GM11168 (cell line): ENCODE results near the gene DISC1.

Experiments used
- in situ Hi-C: fragments of 300-500 bp; cut with MboI; formaldehyde crosslinking; loops from one replicate; pipeline ENCODE4 v1.12.0; 2022; ENCODE audit warnings: low sequenced_read_pairs; ENCODE audit not compliant: unreplicated experiment

DISC1 gene

GRCh38 chr1:231694075-231694431, 67.5 kb downstream of the DISC1 start:
- in situ Hi-C loops, result no loop called here

DNA sequence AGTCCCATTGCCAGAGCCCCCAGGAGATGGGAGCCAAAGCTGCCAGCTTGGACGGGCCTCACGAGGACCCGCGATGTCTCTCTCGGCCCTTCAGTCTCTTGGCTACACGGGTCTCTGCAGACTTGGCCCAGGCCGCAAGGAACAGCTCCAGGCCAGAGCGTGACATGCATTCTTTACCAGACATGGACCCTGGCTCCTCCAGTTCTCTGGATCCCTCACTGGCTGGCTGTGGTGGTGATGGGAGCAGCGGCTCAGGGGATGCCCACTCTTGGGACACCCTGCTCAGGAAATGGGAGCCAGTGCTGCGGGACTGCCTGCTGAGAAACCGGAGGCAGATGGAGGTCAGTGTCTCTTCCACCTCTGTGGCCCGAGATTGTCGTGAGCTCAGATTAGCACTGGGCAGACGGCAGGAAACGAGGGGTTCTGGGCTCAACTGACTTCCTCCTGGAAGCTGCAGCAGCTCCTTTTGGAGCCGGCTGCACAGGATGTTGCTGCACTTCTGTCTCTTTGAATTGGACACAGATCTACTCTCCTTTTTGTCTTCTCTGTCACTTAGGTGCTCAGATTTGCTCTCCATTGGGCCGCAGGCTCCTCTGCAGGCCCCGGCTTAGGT, 68.0 kb downstream of the DISC1 start:
- in situ Hi-C loops, result no loop called here

DNA sequence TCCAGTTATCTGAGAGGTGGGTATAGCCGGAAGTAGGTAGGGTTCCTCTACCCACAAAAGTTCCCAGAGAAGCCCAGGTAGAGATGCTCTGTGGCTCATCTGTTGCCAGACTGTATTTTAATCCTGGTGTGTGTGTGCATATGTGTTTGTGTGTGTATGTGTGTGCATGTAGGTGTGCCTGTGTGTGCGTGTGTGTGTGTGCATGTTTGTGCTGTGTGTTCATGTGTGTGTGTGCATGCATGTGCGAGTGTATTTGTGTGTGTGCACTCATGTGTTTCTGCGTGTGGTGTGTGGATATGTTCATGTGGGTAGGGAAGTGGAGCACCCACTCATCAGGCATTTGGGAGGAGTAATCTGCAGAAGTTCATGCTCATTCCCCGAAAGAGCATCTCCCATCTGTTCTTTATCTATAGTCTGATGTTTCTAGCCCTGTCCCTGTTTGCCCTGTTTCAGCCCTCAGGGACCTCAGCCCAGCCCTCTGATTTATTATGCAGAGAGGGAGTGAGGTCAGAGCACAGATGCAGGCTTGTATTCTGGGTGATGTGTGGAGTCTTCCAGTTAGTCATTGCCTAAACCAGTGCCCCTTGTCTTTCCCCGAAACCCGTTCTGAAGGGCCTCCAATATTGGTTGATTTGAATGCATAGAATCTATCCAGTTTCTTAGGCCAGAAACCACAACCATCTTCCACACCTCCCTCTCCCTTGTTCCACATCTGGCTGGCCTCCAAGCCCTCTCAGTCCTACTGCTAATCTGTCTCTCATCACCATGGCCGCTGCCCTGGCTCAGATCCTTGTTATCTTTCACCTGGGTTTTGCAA, 69.1 kb downstream of the DISC1 start:
- in situ Hi-C loops, result no loop called here

- in situ Hi-C loops, result no loop called here
Measured at GRCh38 chr1:231699784-231700183, 73.2 kb downstream of the DISC1 start.

- in situ Hi-C loops, result no loop called here
Measured at GRCh38 chr1:231701306-231701705, 74.7 kb downstream of the DISC1 start.

DNA sequence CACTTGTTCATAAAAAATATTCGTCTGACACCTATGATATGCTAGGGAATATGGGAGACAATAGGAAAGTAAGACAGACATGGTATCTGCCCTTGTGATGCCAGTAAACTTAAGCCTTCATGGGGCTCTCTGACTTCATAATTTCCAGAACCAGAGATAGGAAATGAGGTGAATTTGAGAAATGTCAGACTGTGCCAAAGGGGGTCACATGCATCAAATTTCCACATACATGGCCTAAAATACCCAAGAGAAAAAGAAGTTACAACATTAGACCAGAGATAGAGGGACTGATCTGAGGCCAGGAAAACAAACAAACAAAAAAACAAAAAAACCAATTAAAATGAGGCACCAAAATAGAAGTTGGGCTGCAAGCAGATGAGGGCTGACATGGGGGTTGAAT, 75.7 kb downstream of the DISC1 start:
- in situ Hi-C loops, result no loop called here

DNA sequence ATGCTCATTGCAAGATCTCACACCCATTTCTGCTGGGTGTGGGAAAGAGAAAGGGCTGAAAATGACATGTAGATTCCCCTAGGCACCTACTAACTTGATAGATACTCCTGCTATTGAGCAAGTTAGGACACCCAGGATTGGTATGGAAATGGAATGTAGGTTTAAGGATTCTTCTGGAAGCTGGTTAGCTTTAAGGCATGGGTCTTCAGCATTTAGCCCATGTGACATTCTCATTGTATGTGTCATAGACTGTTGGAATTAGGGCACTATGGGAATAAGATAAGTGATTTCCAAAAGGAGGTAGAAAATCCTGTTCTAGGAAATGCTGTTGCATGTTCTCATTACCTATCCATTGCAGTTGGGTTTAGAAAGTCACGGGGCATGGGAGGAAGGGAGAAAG, 76.2 kb downstream of the DISC1 start:
- in situ Hi-C loops, result no loop called here

- in situ Hi-C loops, result no loop called here
Measured at GRCh38 chr1:231705806-231706760, 79.5 kb downstream of the DISC1 start.

- in situ Hi-C loops, result no loop called here
Measured at GRCh38 chr1:231706934-231707333, 80.3 kb downstream of the DISC1 start.

DNA sequence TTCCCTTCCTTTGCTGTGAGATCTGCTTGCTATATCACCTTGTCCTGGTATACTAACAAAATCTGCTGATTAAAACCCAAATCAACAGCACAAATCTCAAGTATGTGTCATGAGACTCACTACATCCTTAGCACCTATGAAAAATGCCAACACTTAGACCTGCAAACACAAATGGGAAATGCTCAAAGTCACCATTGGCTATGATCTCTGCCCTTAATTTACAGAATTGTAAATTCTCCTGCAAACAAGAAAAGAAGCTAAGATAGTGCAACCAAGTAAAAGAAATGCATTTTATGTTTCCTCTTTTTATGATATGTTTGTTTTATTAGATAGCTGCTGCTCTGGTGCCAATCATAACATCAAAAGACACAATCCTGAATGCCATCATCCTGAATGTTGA, 80.8 kb downstream of the DISC1 start:
- in situ Hi-C loops, result no loop called here

DNA sequence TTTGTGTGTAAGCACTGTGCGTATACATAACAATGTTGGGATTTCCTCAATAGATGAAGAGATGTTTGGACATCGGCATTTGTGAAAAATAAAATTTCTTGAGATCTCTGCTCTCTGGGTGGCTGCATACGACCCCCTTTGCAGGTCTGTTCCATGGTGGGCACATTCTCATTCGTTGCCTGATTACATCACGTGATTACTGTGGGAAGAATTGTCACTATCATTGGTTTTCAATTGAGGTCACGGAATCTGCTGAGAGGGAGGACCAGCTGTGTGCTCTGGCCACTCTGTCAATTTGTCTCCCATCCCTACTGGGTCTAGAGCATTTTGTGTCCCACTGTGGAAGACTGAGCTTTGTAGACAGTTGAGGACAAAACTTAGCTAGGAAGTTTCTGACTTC, 81.8 kb downstream of the DISC1 start:
- in situ Hi-C loops, result no loop called here

- in situ Hi-C loops, result no loop called here
Measured at GRCh38 chr1:231714440-231714839, 87.8 kb downstream of the DISC1 start.

GRCh38 chr1:231715816-231716722, 89.5 kb downstream of the DISC1 start:
- in situ Hi-C loops, result no loop called here

DNA sequence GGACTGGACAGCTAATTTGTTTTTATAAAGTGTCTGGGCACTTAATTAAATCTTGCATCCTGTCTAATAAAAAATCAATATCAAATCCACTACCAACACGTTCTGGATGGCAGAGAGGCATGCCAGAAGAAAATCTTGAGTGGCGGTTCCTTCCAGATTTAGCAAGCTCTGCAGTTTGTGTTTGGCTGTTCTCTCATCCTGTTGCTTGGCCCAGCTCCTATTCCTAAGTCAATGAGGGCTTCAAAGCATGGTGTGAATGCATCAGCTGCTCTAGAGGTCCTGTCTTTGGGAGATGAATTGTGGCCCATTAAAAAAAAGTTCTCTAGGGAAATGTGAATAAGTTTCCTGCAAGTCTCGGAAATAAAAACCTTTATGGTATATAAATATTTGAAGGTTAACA, 90.3 kb downstream of the DISC1 start:
- in situ Hi-C loops, result no loop called here

DNA sequence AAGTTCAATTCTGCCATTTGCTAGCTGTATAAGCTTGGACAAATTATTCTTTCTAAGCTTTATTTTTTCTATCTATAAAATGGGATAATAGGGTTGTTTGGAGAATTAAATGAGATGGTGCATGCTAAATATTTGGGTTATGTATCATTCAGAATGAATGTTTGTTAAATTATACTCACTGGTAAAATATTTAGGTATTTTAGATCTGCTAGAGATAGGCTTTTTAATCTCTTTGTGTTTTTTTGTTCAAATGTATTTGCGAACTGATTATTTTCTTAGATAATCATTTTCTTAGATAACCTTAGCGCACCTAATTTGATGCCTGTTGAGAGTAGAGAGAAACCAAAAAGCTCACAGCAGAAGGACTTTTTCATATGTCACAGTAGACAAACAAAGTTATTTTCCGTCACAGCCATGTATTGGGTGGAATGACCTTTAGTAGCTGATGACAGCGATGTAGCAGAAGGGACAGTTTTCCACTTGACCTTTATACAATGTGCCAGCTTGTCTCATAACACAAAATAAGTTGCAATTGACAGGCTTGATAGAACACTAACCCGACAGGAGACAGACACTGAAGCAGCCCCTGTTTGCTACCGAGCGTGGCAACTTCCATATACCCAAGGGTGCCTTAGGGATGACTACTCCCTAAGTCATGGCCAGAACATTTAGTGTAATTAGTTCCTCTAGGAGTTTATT, 93.0 kb downstream of the DISC1 start:
- in situ Hi-C loops, result no loop called here

- in situ Hi-C loops, result no loop called here
Measured at GRCh38 chr1:231720652-231721325, 94.2 kb downstream of the DISC1 start.

DNA sequence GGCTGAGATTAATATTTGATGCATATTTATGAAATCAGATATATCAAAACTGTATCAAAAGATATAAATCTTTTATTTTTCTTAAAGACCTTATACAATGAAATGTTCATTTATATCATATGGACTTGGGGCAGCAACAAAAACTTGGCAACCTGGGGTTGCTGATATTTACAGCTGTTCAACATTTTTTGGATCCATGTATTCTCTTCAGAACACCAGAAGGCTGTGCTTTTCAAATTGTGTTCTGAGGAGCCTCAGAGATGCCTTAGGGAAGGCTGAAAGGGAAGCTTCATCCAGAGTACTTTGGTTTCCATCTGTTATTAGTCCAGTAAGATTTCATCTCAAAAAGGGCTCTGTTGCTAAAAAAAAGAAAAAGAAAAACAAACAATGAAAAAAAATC, 94.8 kb downstream of the DISC1 start:
- in situ Hi-C loops, result no loop called here

DNA sequence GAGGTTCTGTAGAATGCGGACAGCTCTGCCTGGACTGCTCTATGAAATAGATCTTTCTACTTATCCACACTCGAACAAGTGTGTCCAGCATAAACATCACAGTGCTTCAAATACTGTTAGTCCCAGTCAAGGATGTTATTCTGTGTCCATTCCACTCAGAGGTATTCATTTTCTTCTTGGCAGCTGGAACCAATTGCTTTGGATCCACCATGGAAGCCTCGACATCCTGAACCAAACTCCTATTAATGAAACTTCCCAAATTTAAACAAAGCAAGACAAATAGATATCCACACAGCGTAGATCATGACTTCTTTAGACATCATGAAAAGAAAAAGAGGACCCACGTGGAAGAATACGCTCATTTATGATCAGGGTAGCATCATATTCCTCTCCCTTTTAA, 95.8 kb downstream of the DISC1 start:
- in situ Hi-C loops, result no loop called here

DNA sequence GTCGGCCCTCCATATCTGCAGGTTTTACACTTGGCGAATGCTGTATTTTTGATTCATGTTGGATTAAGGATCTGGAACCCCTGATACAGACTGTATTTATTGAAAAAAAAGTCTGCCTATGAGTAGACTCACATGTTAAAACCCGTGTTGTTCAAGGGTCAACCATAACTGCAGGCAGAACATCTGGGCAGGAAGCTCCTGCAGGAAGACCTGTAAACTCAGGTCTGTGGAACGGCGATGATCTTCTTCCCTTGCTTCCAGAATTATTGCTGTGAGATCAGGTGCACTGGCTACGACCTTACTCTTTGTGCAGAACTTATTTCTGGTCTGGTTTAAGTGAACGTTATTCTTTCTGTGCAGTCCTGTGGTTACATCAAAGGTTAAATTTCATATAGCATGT, 96.6 kb downstream of the DISC1 start:
- in situ Hi-C loops, result no loop called here
